Measurements from ENCODE around the gene MYEOV.
A peak's percentile ranks its signal among the peaks of the same experiment; 100 is the strongest.

Gene MYEOV

DNA sequence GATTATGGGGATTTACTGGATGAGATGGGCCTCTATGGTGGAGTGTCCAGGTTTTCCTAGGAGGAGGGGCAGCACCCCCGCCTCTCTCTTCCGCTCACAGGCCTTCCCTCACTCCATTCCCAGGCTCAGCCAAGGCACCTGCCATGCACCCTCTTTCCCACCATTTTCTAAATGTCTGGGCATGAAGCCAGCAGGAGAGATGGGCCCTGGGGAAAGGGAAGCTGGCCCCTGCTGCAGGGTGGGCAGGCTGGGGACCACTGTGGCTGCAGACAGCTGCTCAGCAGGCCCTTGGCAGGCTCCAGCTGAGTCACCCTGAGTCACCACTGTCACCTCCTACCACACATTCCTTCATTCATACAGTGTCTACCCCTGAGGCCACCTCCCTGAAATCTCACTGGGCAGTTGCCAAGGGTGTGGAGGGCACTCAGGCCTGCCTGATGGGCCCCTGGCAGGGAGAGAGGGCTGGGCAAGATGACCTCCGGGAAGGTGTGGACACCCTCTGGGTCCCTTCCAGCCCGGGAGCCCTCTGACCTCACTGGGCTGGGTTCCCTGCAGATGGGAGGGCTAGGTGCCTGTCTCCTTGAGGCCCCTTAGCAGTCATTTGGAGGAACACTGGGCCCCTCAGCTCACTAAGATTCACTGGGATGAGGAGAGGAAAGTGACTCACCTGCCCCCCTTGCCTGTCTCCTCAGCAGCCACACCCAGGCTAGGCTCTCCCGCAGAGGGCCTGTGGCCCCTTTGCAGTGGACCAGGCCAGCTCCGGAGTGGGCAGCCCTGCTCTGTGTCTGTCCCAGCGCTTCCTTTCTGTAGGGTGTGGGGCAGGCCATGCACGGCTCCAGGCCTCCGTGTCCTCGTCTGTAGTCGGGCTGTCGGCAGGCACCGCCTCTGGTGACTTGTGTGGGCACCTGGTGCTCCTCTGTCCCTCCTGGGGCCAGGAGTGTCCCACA lies 7.8 kb downstream of the MYEOV start:
- peak; percentile 14 for DNase-seq (ENCODE audit: low spot score)

GRCh38 chr11:69302447-69303020 lies 8.6 kb downstream of the MYEOV start:
- no peak for DNase-seq (ENCODE audit: low spot score)

DNA sequence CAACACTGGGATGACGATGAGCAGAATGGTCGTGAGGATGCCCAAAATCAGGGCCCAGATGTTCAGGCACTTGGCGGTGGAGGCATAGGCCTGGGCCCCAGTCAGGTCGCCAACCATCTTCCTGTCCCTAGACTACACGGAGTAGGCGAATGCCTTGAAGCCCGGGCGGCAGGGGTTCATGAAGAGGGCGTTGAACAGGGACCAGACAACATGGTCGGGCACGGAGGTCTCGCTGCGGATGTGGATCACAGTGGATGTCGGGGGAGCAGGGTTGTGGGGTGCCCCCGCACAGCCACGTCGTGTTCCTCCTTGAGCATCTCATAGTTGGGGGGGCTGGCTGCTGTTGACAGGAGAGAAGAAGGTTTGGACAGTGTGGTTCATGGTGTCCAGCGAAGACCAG lies 9.5 kb downstream of the MYEOV start:
- DNase-seq (ENCODE audit: low spot score) = no peak

GRCh38 chr11:69304258-69304657 lies 10.3 kb downstream of the MYEOV start:
- no peak for DNase-seq (ENCODE audit: low spot score)

DNA sequence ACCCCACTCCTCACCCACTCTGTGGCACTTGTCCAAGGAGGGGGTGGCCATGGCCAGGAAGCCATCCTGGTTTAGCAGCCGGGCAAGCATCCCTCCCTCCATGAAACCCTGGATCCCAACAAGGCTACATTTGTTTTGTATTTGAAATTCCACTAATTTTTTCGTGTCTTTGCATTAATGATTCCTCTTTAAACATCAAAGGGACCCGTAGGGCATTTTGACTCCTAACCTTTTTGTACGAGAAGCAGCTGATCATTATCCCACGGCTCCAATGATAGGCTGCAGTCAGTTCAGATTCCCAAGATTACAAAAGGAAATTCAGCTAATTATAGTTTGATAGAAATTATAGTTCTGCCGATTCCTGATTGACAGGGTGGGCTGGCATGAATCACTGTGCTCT lies 10.7 kb downstream of the MYEOV start:
- DNase-seq (ENCODE audit: low spot score) = no peak

GRCh38 chr11:69305885-69306540 lies 12.1 kb downstream of the MYEOV start:
- no peak for DNase-seq (ENCODE audit: low spot score)

GRCh38 chr11:69306821-69307220 lies 12.9 kb downstream of the MYEOV start:
- DNase-seq (ENCODE audit: low spot score) = no peak

GRCh38 chr11:69307421-69307820 lies 13.5 kb downstream of the MYEOV start:
- no peak for DNase-seq (ENCODE audit: low spot score)

GRCh38 chr11:69307871-69308431 lies 14.0 kb downstream of the MYEOV start:
- no peak for DNase-seq (ENCODE audit: low spot score)

- no peak for DNase-seq (ENCODE audit: low spot score)
Observed at GRCh38 chr11:69308491-69308911, 14.5 kb downstream of the MYEOV start.

DNA sequence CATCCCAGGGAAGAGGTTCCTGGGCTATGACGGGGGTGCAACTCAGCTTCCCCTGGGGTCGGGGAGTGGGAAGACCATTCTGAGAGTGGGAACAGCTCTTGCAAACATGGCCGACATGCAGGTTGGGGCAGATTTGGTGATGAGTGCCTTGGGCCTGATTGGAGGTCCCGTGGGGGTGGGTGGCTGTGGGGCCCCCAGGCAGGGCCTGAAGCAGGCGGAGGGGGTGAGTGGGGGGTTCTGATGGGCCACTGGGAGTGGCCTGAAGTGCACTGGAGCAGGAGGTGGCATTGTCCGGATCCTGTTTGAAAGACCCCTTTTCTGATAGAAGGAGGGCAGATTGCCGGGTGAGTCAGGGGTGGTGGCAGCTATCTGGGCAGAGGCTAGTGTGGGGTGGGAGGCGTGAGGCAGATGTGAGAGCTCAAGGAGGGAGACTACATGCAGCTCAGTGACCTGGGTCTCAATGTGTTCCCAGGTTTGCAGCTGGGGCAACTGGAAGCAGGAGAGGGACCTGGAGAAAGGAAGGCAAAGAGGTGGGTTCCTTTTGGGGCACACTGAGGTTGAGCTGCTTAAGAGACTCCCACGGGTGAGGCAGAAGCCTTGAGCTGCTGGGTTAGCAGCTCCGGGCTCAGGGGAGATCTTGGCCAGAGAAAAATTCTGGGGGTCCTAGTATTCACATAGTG lies 15.1 kb downstream of the MYEOV start:
- no peak for DNase-seq (ENCODE audit: low spot score)

DNA sequence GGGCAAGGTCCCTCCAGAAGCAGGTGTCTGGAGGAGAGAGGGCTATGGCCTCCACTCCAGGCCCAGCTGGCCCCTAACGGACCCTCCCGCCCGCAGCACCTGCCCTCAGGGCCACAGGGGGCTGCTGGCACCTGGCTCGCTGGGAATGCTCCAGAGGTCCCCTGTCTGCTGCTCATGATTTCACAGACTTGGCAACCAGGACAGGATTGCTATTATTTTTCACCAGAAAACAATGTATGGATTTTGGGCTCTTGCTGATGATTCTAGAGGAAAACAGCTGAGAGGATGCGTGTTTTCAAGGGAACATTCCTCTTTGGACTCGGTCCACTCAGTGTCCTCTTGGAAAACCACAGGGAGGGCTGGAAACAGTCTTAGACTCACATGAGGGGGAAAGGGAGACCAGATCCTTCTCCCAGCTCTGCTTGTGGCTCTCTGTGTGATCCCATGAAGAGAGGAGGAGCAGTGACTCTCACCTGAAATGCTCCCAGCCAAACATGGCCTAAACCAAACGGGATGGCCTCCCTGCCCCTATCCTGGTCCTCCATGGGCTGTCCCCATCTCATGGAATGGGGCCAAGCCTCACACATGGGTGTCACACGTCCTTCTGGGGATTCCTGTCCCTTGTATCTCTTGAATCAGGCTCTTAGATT lies 15.8 kb downstream of the MYEOV start:
- no peak for DNase-seq (ENCODE audit: low spot score)

DNA sequence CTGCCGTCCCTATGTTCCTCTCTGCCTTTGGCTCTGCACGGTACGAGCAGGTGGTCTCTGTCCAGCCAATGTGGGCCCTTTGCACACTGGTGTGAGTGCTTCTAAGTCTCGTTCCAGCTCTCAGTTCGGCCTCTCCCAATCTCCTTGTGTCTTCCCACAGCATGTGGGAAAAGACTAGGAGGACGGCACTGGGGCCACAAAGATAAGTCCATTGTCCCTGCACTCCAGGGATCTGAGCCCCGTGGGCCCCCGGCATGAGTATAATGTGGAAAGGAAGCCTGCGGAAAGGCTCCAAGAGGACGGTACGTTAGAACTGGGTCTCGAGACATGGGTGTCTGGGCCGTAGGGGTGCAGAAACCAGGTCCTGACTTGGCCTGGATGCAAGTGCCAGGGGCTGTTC lies 16.4 kb downstream of the MYEOV start:
- no peak for DNase-seq (ENCODE audit: low spot score)

DNA sequence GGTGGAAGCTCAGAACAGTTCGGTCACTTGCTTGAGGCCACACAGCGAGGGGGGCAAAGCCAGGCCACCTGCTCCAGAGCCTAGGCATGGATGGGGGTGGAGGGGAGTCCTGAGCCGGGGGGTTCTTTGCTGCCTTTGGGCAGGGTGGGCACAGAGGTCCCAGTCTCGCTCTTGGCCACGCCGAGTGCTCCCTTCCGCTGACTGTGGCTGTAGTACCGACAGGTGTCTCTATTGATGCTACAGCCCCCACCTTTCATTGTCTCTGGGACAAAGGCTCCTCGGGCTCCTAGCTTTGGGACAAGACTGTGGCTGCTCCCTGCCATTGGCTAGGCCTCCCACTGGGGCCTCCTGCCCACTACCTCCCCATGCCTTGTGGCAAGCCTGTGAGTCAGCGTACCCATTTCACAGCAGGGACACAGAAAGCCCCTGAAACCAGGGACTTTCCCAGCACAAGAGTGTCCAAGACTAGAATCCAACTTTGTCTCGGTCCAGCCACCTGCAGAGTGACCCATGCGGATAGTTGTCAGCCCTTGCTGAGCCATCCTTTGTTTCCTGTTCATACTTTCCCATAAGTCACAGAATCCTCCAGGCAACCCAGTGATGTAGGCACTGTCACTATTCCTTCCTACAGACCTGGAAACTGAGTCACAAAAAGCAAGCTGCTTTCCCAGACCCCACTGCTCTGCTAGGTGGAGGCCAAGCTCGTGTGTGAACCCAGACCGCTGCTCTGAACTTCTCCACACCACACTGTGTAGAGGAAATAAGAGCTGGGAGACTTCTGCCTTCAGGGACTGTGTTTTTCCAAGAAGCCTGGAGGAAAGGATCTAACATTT lies 17.2 kb downstream of the MYEOV start:
- DNase-seq (ENCODE audit: low spot score) = no peak

DNA sequence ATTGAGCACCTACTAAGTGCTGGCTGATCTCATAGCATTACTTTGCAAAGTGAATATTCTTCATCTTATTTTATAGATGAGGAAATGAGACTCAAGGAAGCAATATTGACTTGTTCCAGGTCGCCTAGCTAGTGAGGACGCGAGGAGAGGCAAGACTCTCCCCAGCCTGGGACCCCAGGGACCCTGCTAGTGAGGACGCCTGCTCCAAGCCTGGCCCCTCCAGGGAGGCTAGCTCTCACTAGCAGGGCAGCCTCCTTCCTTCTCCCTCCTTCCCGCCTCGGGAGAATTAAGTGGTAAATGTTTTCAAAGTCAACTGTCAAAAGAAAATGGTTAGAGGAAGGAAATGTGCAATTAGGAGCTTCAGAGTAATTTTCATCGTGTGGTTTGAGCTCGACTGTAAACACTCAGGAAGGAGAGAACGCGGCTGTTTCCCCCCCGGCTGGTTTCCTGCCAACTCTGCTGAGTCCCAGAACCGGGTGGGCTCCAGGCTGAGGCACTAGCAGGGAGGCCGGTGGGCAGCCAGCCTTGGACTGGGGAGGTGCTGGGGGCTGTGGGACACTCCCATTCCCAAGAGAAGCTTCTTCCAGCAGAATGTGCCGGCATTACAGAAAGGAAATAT lies 17.9 kb downstream of the MYEOV start:
- peak; percentile 17 for DNase-seq (ENCODE audit: low spot score)

DNA sequence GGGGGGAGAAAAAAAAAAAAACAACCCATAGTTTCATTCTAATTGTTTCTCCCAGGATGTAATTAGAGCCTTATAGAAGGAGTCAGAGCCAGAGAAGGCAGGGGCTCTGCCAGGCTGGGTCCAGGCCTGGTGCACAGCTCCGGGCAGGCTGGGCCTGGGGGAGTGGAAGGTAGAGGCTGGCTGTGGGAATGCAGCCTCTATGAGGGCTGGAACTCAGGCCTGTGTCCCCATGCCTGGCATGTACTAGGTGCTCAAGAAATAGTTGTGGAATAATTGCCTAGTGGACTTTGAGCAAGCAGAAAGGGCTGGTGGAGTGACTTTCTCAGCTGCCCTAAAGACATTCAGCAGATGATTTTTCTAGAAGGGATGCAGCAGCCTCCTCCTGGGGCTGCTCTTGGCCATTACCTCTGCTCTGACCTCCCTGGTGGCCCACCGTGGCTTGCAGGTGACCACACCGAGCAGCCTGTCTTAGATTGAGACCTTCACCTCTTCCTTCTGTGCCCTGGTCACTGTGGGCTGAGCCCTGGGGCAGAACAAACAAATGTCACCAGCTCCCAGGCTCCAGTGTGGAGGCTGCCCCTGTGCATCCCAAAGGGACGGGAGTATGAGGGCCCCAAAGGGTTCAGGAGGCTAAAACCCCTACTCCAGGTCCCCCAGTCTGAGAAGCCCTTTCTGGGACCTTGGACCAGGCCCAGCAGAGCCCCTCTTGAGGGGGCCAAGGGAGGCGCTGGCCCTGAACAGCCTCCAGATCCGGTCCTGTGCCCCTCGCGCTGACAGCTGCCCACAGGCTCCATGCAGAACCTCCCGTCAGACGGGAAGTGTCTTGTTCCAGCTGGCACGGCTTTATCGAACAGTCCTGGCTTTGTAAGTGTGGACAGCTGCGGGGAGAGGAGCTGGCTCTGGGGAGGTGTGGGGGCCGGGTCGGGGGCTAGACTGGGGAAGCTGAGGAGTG lies 18.8 kb downstream of the MYEOV start:
- DNase-seq (ENCODE audit: low spot score) = no peak

DNA sequence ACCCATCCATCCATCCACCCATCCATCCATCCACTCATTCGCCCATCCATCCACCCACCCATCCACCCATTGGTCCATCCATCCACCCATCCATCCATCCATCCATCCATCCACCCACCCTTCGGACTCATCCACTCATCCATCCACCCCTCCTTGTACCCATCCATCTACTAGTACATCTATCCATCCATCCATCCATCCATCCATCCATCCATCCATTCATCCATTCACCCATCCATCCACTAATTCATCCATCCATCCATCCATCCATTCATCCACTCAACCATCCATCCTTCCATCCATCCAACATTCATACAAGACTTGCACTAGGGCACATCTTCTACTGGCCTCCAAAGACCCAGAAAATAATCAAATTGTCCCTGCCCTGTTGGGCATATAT lies 20.0 kb downstream of the MYEOV start:
- no peak for DNase-seq (ENCODE audit: low spot score)

GRCh38 chr11:69314555-69314954 lies 20.6 kb downstream of the MYEOV start:
- no peak for DNase-seq (ENCODE audit: low spot score)

- DNase-seq (ENCODE audit: low spot score) = no peak
Observed at GRCh38 chr11:69316956-69317355, 23.0 kb downstream of the MYEOV start.
